Naive B cell (primary cell): ENCODE data around the gene THADA. TPM values are rescaled to one million over a fixed set of nuclear protein-coding genes. Genes with fewer than 3 reads are reported as not detected.
"Not testable (repeated sequence)": the region's sequence is repeated elsewhere in the genome, so short reads cannot be mapped to it uniquely, and the experiment has no call there.

Experiments used
- ATAC-seq, 2 donors: fragments of 150-1000 bp; cut with Tn5 transposase; 2 replicates each; pipeline ENCODE4 v1.10.0; 2021; ENCODE audit warnings: low read depth in 2 of 2, mild to moderate bottlenecking in 2 of 2, moderate library complexity in 2 of 2
- DNase-seq: peaks from one replicate; pipeline ENCODE4 v3.0.0; 2022
- H3K27ac Mint-ChIP-seq, 6 donors: one replicate each; pipeline ENCODE4 v1.8.0; 2020 to 2022; ENCODE audit warnings: mild to moderate bottlenecking in 6 of 6, mixed read lengths in 6 of 6, moderate library complexity in 5 of 6, inconsistent platforms in 2 of 6
- H3K27me3 Mint-ChIP-seq, 3 donors: one replicate each; pipeline ENCODE4 v1.8.0; 2021 to 2022; ENCODE audit warnings: mixed read lengths in 3 of 3, mild to moderate bottlenecking in 1 of 3
- H3K36me3 Mint-ChIP-seq, 2 donors: one replicate each; pipeline ENCODE4 v1.8.0; 2020 to 2022; ENCODE audit warnings: mixed read lengths in 2 of 2, inconsistent platforms in 1 of 2, mild to moderate bottlenecking in 1 of 2
- H3K4me1 Mint-ChIP-seq, 3 donors: one replicate each; pipeline ENCODE4 v1.8.0; 2020 to 2022; ENCODE audit warnings: mixed read lengths in 3 of 3, inconsistent platforms in 1 of 3, mild to moderate bottlenecking in 1 of 3, moderate library complexity in 1 of 3
- H3K4me3 Mint-ChIP-seq, 8 donors: one replicate each; pipeline ENCODE4 v1.8.0; 2020 to 2022; ENCODE audit warnings: mild to moderate bottlenecking in 8 of 8, mixed read lengths in 8 of 8, moderate library complexity in 8 of 8, inconsistent platforms in 2 of 8
- H3K9me3 Mint-ChIP-seq, 7 donors: one replicate each; pipeline ENCODE4 v1.8.0; 2020 to 2022; ENCODE audit warnings: mixed read lengths in 7 of 7, mild to moderate bottlenecking in 5 of 7, inconsistent platforms in 2 of 7, moderate library complexity in 1 of 7
- polyA plus RNA-seq, 6 donors: library from polyadenylated mRNA; unstranded; fragments of 300-500 nt; fragmentation: Illumina TruSeq; gene quantifications; one replicate each; pipeline ENCODE4 v1.2.3, GENCODE V29; 2021; ENCODE audit warnings: low read depth in 6 of 6

THADA gene, protein sequence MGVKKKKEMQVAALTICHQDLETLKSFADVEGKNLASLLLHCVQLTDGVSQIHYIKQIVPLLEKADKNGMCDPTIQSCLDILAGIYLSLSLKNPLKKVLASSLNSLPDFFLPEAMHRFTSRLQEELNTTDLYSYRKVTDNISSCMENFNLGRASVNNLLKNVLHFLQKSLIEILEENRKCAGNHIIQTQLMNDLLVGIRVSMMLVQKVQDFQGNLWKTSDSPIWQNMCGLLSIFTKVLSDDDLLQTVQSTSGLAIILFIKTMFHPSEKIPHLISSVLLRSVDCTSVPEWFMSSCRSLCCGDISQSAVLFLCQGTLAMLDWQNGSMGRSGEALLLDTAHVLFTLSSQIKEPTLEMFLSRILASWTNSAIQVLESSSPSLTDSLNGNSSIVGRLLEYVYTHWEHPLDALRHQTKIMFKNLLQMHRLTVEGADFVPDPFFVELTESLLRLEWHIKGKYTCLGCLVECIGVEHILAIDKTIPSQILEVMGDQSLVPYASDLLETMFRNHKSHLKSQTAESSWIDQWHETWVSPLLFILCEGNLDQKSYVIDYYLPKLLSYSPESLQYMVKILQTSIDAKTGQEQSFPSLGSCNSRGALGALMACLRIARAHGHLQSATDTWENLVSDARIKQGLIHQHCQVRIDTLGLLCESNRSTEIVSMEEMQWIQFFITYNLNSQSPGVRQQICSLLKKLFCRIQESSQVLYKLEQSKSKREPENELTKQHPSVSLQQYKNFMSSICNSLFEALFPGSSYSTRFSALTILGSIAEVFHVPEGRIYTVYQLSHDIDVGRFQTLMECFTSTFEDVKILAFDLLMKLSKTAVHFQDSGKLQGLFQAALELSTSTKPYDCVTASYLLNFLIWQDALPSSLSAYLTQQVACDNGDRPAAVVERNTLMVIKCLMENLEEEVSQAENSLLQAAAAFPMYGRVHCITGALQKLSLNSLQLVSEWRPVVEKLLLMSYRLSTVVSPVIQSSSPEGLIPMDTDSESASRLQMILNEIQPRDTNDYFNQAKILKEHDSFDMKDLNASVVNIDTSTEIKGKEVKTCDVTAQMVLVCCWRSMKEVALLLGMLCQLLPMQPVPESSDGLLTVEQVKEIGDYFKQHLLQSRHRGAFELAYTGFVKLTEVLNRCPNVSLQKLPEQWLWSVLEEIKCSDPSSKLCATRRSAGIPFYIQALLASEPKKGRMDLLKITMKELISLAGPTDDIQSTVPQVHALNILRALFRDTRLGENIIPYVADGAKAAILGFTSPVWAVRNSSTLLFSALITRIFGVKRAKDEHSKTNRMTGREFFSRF (N-terminal part only)
- 10 to 100 TPM in 5 of 6 donors, 1 to 10 TPM in 1; 8.3 to 20.2 (median 13.0) TPM for polyA plus RNA-seq

DNA sequence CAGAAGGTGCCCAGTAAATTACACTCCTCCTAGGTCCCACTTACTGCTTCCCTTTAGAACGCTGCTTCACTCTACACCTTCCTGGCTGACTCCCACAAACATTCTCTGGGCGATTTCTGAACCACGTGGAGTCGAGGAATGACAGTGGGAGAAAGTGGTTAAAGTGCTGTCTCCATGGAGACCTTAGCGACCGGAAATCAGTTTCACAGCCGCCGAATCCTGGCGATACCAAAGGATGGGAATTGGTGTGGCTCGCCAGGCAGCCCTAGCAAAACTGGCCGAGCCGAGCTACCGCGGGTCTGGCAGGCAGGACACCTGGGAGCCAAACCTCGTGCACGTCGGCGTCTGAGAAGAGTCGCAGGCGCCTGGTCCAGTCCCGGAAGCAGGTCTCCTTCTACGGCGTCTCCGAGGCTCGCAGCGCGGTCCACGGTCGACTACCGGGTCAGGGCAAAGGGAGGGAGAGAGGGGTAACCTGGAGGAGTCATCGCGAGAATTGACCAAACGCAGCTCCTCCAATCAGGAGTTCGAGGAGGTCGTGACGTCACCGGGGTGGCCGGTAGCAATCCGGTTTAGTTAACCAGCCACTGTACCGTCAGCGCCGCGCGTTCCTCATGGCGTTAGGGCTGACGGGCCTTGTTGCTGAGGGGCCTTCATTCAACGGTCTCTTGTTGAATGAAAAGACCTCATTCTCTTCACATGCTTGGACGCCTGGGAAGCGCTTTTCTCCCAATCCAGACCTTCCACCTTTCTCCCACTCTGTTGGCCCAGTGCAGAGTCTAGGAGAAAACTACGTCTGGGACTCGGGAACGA lies at the start of gene THADA:
Gene THADA, minus strand, starts transcription at position 436 of the 810 bp plus-strand sequence. CDS start 3,646 bp downstream, outside the sequence.
- peak within 1 kb of the TSS; percentile 90 to 99 (median 96) for H3K4me3 Mint-ChIP-seq

DNA sequence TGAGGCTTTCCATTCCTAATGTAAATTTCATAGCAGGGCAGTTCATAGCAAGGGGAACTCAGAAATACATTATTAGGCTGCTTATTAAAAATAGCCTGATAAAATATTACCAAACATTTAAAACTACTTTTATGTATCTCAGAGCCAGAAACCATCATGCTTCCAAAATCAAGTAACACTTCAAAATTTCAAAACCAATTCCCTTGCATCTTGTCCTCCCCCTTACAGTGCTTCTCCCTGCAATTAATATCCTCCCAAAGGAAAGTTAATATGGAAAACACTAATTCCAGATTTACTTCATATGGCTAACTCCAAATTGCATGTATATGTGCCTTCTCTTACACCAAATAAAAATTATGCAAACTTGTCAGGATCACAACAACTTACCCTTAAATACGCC lies 47.8 kb upstream of the THADA start:
- peaks cover 5 to 26% (median 23%) of the 10 kb centered on the region in 3 donors for H3K27me3 Mint-ChIP-seq
- no peaks in the 10 kb centered on the region for H3K4me1 Mint-ChIP-seq
- H3K4me3 Mint-ChIP-seq, result no peak overlapping the region
- ATAC-seq (no peak), DNase-seq (no peak)
- H3K9me3 Mint-ChIP-seq, result peaks cover 3 to 18% (median 9%) of the 10 kb centered on the region in 7 donors
- no peak overlapping the region for H3K27ac Mint-ChIP-seq
- no peaks in the 10 kb centered on the region for H3K36me3 Mint-ChIP-seq

More for the DNA sequence above, at the start of gene THADA:
- peak; percentile 96 for DNase-seq
- H3K36me3 Mint-ChIP-seq, result peaks cover 0 to 8% of the 10 kb centered on the region in 2 donors
- H3K27ac Mint-ChIP-seq, result peak within 1 kb of the TSS; percentile 95 to 99 (median 98)
- H3K4me1 Mint-ChIP-seq, result peaks cover 25 to 40% (median 30%) of the 10 kb centered on the region in 3 donors
- peaks cover 0 to 14% (median 7%) of the 10 kb centered on the region in 3 donors for H3K27me3 Mint-ChIP-seq
- H3K9me3 Mint-ChIP-seq, result no peaks in the 10 kb centered on the region
- ATAC-seq, result peak; percentile 95 to 96

- H3K27me3 Mint-ChIP-seq, result peaks cover 12 to 25% (median 25%) of the 10 kb centered on the region in 3 donors
- ATAC-seq (no peak), DNase-seq (no peak)
- H3K4me3 Mint-ChIP-seq, result no peak overlapping the region
- no peak overlapping the region for H3K27ac Mint-ChIP-seq
- peaks cover 5 to 6% (median 6%) of the 10 kb centered on the region in 3 donors for H3K4me1 Mint-ChIP-seq
- peaks cover 3 to 18% (median 9%) of the 10 kb centered on the region in 7 donors for H3K9me3 Mint-ChIP-seq
- no peaks in the 10 kb centered on the region for H3K36me3 Mint-ChIP-seq
Measured at GRCh38 chr2:43642363-43642762, 46.5 kb upstream of the THADA start.

GRCh38 chr2:43637030-43637803 lies 41.4 kb upstream of the THADA start, which contains the start of gene PLEKHH2:
Gene PLEKHH2 (plus strand): TSS chr2:43637260. CDS start chr2:43644674, 7,414 bp downstream.
- peak; percentile 66 for DNase-seq
- Mint-ChIP-seq H3K36me3 (no peaks in the 10 kb centered on the region), H3K4me3 (peak within 1 kb of the TSS; percentile 82 to 94 (median 88)), H3K9me3 (peaks cover 3 to 18% (median 9%) of the 10 kb centered on the region in 7 donors), H3K27me3 (peaks cover 47 to 64% (median 59%) of the 10 kb centered on the region in 3 donors), H3K4me1 (peaks cover 12 to 16% (median 13%) of the 10 kb centered on the region in 3 donors), H3K27ac (peak within 1 kb of the TSS in 3 of 6 donors; percentile 25 to 66 (median 43))
- ATAC-seq, result peak; percentile 99 to 100

- H3K9me3 Mint-ChIP-seq, result peaks cover 3 to 18% (median 9%) of the 10 kb centered on the region in 7 donors
- H3K4me1 Mint-ChIP-seq, result peaks cover 12 to 16% (median 13%) of the 10 kb centered on the region in 3 donors
- peaks cover 52 to 70% (median 64%) of the 10 kb centered on the region in 3 donors for H3K27me3 Mint-ChIP-seq
- peak overlapping the region; percentile 82 to 94 (median 88) for H3K4me3 Mint-ChIP-seq
- H3K36me3 Mint-ChIP-seq, result no peaks in the 10 kb centered on the region
- H3K27ac Mint-ChIP-seq, result peak overlapping the region in 2 of 6 donors; percentile 43 to 66
- ATAC-seq (no peak), DNase-seq (no peak)
Measured at GRCh38 chr2:43636621-43637020, 40.8 kb upstream of the THADA start.

DNA sequence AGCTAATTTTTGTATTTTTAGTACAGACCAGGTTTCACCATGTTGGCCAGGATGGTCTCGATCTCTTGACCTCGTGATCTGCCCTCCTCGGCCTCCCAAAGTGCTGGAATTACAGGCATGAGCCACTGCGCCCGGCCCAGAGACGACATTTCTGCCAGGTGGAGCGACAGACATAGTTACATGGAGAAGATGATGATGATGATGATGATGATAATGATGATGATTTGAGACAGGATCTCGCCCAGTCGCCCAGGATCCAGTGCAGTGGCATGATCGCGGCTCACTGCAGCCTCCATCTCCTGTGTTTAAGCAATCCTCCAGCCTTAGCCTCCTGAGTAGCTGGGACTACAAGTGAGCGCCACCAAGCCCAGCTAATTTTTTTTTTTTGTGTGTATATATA lies 40.3 kb upstream of the THADA start:
- H3K4me1 Mint-ChIP-seq, result peaks cover 12 to 16% (median 13%) of the 10 kb centered on the region in 3 donors
- not testable (repeated sequence) for H3K36me3 Mint-ChIP-seq

GRCh38 chr2:43634604-43635306 lies 38.9 kb upstream of the THADA start:
- Mint-ChIP-seq H3K4me1 (peaks cover 12 to 16% (median 13%) of the 10 kb centered on the region in 3 donors), H3K27me3 (peaks cover 61 to 75% (median 72%) of the 10 kb centered on the region in 3 donors), H3K4me3 (peak overlapping the region in 1 of 8 donors; percentile 82), H3K9me3 (peaks cover 3 to 15% (median 5%) of the 10 kb centered on the region in 7 donors), H3K27ac (no peak overlapping the region), H3K36me3 (no peaks in the 10 kb centered on the region)
- DNase-seq (no peak), ATAC-seq (no peak)

More for the DNA sequence above, 40.3 kb upstream of the THADA start:
- Mint-ChIP-seq H3K27ac (peak overlapping the region in 1 of 6 donors; percentile 43), H3K27me3 (peaks cover 55 to 74% (median 68%) of the 10 kb centered on the region in 3 donors), H3K9me3 (peaks cover 3 to 18% (median 9%) of the 10 kb centered on the region in 7 donors), H3K4me3 (peak overlapping the region in 6 of 8 donors; percentile 45 to 93 (median 75))
- not testable (repeated sequence) for ATAC-seq, DNase-seq

GRCh38 chr2:43631618-43632317 lies 35.9 kb upstream of the THADA start:
- no peak overlapping the region for H3K4me3 Mint-ChIP-seq
- H3K9me3 Mint-ChIP-seq, result peaks cover 0 to 30% (median 3%) of the 10 kb centered on the region in 7 donors
- no peaks in the 10 kb centered on the region for H3K36me3 Mint-ChIP-seq
- no peak for DNase-seq
- peaks cover 53 to 61% (median 57%) of the 10 kb centered on the region in 3 donors for H3K27me3 Mint-ChIP-seq
- ATAC-seq, result no peak
- H3K27ac Mint-ChIP-seq, result peak overlapping the region in 1 of 6 donors; percentile 26
- H3K4me1 Mint-ChIP-seq, result peaks cover 4 to 8% (median 5%) of the 10 kb centered on the region in 3 donors

DNA sequence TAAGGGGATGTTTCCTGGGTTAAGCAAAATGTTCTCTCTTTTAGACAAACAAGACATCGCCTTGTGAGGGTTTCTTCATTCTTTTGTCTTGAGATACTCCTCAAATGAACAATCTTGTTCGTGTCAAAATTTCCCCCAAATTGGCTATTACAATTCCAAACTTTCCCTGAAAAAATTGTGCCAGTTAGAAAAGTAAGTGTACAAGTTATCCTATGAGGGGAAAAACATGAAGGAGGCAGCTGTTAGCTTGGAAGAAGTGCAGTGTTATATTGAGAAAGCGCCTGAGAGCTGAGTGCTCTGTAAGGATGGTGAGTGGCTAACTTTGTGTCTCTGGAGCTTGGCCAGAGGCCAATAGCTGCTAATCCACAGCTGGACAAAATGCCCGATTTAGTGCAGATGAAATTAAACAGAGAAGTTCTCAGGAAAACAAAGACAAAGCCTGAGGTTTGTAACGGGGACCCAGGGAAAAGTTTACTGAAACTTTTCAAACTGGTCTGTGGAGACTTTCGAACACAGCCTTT lies 27.2 kb upstream of the THADA start:
- Mint-ChIP-seq H3K36me3 (no peaks in the 10 kb centered on the region), H3K4me1 (no peaks in the 10 kb centered on the region), H3K27me3 (peaks cover 15 to 55% (median 30%) of the 10 kb centered on the region in 3 donors), H3K4me3 (no peak overlapping the region), H3K27ac (no peak overlapping the region), H3K9me3 (peaks cover 0 to 17% (median 3%) of the 10 kb centered on the region in 7 donors)
- ATAC-seq (no peak), DNase-seq (no peak)

DNA sequence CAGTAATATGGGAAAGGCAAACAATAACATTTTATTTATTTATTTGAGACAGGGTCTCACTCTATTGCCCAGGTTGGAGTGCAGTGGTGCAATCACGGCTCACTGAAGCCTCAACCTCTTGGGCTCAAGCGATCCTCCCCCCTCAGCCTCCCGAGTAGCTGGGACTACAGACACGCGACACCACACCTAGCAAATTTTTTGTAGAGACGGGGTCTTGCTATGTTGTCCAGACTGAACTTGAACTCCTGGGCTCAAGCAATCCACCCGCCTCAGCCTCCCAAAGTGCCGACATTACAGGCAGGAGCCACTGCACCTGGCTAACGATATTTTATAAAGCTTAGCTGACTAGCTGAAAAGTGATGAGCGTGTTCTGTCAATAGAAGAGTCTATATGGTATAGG lies 23.7 kb upstream of the THADA start:
- ATAC-seq, result no peak

More for the DNA sequence above, 23.7 kb upstream of the THADA start:
- DNase-seq, result no peak
- Mint-ChIP-seq H3K4me3 (no peak overlapping the region), H3K9me3 (peaks cover 0 to 5% (median 0%) of the 10 kb centered on the region in 7 donors), H3K4me1 (no peaks in the 10 kb centered on the region), H3K36me3 (peaks cover 0 to 7% of the 10 kb centered on the region in 2 donors), H3K27ac (no peak overlapping the region), H3K27me3 (peaks cover 23 to 52% (median 35%) of the 10 kb centered on the region in 3 donors)
